Tibial nerve (tissue), 4 donors: ENCODE results near the gene MAST3.

Source experiments
- CTCF ChIP-seq, 5 experiments: fragments of 200-600 bp in 3 of 5; fragments of 450-650 bp in 2 of 5; sonication (generic) in 3 of 5; IDR thresholded peaks; one replicate each; pipeline ENCODE4 v1.5.1; 2016 to 2019; ENCODE audit warnings: antibody characterized with exemption in 5 of 5, mild to moderate bottlenecking in 3 of 5, moderate library complexity in 2 of 5
- EP300 ChIP-seq, 2 donors: sonication (generic); formaldehyde crosslinking; IDR thresholded peaks; one replicate each; pipeline ENCODE4 v1.6.1; 2017; ENCODE audit warnings: antibody characterized with exemption in 2 of 2, mild to moderate bottlenecking in 1 of 2
- POLR2A ChIP-seq, 2 donors: fragments of 450-650 bp; IDR thresholded peaks; one replicate each; pipeline ENCODE4 v1.6.1; 2017; ENCODE audit warnings: antibody characterized with exemption in 2 of 2, mild to moderate bottlenecking in 2 of 2, moderate library complexity in 2 of 2

DNA sequence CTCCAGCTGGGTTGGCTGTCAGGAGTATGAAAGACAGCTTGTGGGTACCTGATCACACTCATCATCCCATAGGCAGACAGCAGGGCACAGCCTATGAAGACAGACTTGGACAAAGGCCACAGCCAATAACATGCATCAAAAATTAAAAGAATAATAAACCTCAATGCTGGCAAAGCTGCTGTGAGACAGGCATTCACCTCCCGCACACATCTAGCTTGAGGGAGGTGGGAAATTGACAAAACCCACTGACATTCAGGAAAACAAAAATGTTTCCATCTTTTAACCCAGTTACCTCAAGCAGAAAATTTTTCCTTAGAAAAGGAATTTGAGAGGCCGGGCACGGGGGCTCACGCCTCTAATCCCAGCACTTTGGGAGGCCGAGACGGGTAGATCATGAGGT is 25.2 kb upstream of the MAST3 start:
- TF ChIP-seq CTCF (IDR thresholded peaks at IDR 0.05): no peak
- TF ChIP-seq POLR2A (IDR thresholded peaks at IDR 0.05): no peak
- TF ChIP-seq EP300 (IDR thresholded peaks at IDR 0.05): no peak
